ENCODE data around the gene NLE1.

- TF ChIP-seq CTCF (conservative IDR thresholded peaks at IDR 0.05; ENCODE audit: low read depth, low read length), result no peak
- TF ChIP-seq EZH2 (IDR thresholded peaks at IDR 0.05; ENCODE audit: borderline replicate concordance, low read depth, low read length, poor library complexity, severe bottlenecking), result no peak
Measured at GRCh38 chr17:35138218-35138617, 3.9 kb downstream of the NLE1 start.
